Measurements from ENCODE around the gene GJB4.
"Not testable (repeated sequence)": the region's sequence is repeated elsewhere in the genome, so short reads cannot be mapped to it uniquely, and the experiment has no call there.

GJB4 gene

DNA sequence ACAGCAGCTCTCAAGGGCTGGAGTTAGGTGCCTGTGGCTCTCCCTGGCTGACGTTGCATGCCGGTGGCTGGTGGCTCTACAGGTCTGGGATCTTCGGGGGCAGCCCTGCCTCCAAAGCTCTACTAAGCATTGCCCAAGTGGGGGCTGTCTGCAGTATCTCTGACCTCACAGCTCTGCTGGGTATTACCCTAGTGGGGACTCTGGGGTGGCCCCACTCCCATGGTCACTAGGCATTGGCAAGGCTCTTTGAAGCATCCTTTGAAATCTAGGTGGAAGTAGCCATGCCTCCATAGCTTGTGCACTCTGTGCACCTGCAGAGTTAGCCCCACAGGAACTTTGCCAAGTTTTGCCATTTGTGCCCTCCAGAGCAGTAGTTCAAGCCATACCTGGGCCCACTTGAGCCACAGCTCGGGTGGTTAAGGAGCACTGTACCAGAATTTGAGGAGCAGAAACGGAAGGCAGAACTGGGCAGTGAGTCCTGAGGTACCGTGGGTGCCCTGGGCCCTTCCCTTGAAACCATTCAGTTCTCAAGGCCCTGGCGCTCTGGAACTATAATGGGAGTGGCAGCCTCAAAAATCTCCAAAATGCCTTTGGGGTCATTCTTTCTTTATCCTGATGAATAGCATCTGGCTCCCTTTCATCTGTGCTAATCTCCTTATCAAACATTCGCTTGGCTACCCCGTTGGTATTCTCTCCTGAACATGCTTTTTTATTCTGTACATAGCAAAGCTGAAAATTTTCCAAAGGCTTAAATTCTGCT, 48.7 kb downstream of the GJB4 start:
- DNase-seq, result no peak

GRCh38 chr1:34810781-34811180, 51.2 kb downstream of the GJB4 start:
- DNase-seq, result not testable (repeated sequence)
